Kidney (tissue), 14 donors: ENCODE measurements around the gene CCDC69. TPM values are rescaled to one million over a fixed set of nuclear protein-coding genes. Genes with fewer than 3 reads are reported as not detected.

Source experiments
- DNase-seq, 5 donors: peaks; one replicate each; pipeline ENCODE4 v3.0.0-alpha.2; 2013 to 2020
- FAIRE-seq: peaks from 2 replicates; lab custom pipeline; 2012; peaks lifted over from hg19 to GRCh38; lab: Jason Lieb, UNC
- H3K27ac ChIP-seq, 2 donors: one replicate each; pipeline ENCODE4 v1.7.0; 2013; ENCODE audit warnings: low read depth in 2 of 2, low read length in 2 of 2, inconsistent platforms in 1 of 2
- H3K27me3 ChIP-seq: one replicate; pipeline ENCODE4 v1.7.1; 2013; ENCODE audit warnings: low read length, inconsistent platforms; ENCODE audit not compliant: control insufficient read depth, insufficient read depth
- H3K36me3 ChIP-seq, 3 donors: one replicate each; pipeline versions ENCODE4 v1.7.0 to v1.7.1; 2013; ENCODE audit warnings: low read length in 3 of 3, control low read depth in 1 of 3, inconsistent platforms in 1 of 3; ENCODE audit not compliant: insufficient read depth in 3 of 3, control insufficient read depth in 2 of 3
- H3K4me1 ChIP-seq, 3 donors: one replicate each; pipeline versions ENCODE4 v1.7.0 to v1.7.1; 2013; ENCODE audit warnings: low read length in 3 of 3, inconsistent platforms in 1 of 3, low read depth in 1 of 3; ENCODE audit not compliant: control insufficient read depth in 2 of 3, insufficient read depth in 2 of 3
- H3K4me3 ChIP-seq, 3 donors: one replicate each; pipeline versions ENCODE4 v1.7.0 to v1.8.1; 2013; ENCODE audit warnings: low read length in 3 of 3, control low read depth in 1 of 3, inconsistent platforms in 1 of 3
- H3K9ac ChIP-seq, 3 donors: one replicate each; pipeline versions ENCODE4 v1.7.0 to v1.7.1; 2013; ENCODE audit warnings: low read length in 3 of 3, control low read depth in 1 of 3, inconsistent platforms in 1 of 3
- H3K9me3 ChIP-seq, 3 donors: one replicate each; pipeline versions ENCODE4 v1.7.0 to v1.7.1; 2013; ENCODE audit warnings: low read length in 3 of 3, control low read depth in 1 of 3, inconsistent platforms in 1 of 3; ENCODE audit not compliant: control insufficient read depth in 2 of 3, insufficient read depth in 1 of 3
- intact Hi-C: fragments of 100-400 bp; cut with DNase I; formaldehyde crosslinking; loops from one replicate; pipeline ENCODE4 v1.11.1; 2022
- polyA plus RNA-seq: library from polyadenylated mRNA; stranded (reverse); fragments of 350-450 nt; fragmentation: Illumina TruSeq; extraction: RNeasy Lipid Tissue Mini Kit (QIAGEN cat#74804); gene quantifications from one replicate; pipeline ENCODE4 v1.2.3, GENCODE V29; 2014; ENCODE audit warnings: low read depth, low replicate concordance; ENCODE audit not compliant: insufficient read depth
- total RNA-seq: library from RNA; stranded (reverse); fragmentation: NEBNext Ultra II Directional; extraction: Animal tissue kit (Norgen Biotek cat#: 25700); gene quantifications from one replicate; pipeline ENCODE4 v1.2.1, GENCODE V29; 2021
- TF ChIP-seq, protein P1 (sequence below): IDR thresholded peaks from 3 replicates; pipeline ENCODE4 v1.5.1; 2012; ENCODE audit warnings: mild to moderate bottlenecking, moderate library complexity, borderline replicate concordance; ENCODE audit not compliant: insufficient read depth; ENCODE audit errors: extremely low read depth
- donor health status: control.
- donor health status: control.
- donor health status: control.
- donor health status: control.
- donor health status: control.
- donor health status: DM: yes; HTN: yes; CAD: no.
- donor health status: Normal renal cell carcinoma (clear cell type).

The CCDC69 gene
- total and polyA plus RNA-seq, 2 donors from 2014 or later: 11.1 to 22.8 TPM

DNA sequence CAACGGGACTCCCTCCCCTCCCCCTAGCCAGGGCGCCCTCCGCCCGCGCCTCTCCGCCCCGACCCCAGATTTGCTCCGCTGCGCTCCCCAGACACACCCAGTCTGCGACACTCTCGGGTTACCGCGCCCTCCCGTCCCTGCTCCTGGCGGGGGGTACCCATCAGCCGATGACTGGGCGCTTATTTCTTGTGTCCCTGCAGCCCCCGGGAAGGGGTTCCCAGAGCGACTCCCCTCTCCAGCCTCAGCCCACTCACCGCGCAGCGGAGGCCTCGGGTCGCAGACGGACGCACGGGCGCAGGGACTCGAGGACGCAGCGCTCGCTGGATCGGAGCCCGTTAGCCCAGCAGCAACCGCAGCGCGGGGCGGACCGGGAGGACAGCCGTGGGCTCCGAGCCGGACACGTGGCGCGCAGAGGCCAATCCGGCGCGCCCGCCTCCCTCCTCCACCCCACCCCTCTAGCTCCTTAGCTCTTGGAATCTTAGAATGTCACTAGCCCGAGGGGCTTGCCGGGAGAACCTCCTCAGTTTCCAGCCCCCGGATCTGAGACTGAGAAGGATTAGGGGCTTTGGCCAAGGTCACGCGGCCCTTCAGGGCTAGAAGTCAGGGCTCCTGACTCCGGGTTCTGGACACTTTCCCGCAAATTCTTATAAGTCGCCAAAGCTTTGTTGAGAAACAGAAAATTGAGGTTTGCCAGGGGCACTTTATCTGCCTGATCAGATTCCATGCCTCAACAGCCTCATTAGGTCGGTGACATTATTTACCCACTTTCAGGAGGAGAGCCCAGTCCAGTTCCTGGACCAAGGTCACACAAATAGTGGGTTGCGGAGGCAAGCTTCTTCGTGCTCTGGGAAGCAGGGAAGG is 66.2 kb downstream of the CCDC69 start, which contains the start of gene ANXA6:
ANXA6 (minus strand) TSS at position 354 of the 861 bp plus-strand sequence. CDS start 9,878 bp downstream, outside the sequence.
- no peaks in the 10 kb centered on the region for H3K9me3 ChIP-seq
- intact Hi-C loops: no loop called here
- peak; percentile 84 to 96 (median 94) for DNase-seq
- H3K27me3 ChIP-seq: no peaks in the 10 kb centered on the region
- H3K36me3 ChIP-seq: no peaks in the 10 kb centered on the region
- peak within 1 kb of the TSS; percentile 40 to 91 (median 72) for H3K9ac ChIP-seq
- TF ChIP-seq, protein P1, sequence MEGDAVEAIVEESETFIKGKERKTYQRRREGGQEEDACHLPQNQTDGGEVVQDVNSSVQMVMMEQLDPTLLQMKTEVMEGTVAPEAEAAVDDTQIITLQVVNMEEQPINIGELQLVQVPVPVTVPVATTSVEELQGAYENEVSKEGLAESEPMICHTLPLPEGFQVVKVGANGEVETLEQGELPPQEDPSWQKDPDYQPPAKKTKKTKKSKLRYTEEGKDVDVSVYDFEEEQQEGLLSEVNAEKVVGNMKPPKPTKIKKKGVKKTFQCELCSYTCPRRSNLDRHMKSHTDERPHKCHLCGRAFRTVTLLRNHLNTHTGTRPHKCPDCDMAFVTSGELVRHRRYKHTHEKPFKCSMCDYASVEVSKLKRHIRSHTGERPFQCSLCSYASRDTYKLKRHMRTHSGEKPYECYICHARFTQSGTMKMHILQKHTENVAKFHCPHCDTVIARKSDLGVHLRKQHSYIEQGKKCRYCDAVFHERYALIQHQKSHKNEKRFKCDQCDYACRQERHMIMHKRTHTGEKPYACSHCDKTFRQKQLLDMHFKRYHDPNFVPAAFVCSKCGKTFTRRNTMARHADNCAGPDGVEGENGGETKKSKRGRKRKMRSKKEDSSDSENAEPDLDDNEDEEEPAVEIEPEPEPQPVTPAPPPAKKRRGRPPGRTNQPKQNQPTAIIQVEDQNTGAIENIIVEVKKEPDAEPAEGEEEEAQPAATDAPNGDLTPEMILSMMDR: peak; percentile 12
- peak within 1 kb of the TSS; percentile 77 to 90 for H3K27ac ChIP-seq
- peaks cover 0 to 22% (median 18%) of the 10 kb centered on the region in 3 donors for H3K4me1 ChIP-seq
- no peak for FAIRE-seq
- H3K4me3 ChIP-seq: peak within 1 kb of the TSS; percentile 56 to 78 (median 64)

DNA sequence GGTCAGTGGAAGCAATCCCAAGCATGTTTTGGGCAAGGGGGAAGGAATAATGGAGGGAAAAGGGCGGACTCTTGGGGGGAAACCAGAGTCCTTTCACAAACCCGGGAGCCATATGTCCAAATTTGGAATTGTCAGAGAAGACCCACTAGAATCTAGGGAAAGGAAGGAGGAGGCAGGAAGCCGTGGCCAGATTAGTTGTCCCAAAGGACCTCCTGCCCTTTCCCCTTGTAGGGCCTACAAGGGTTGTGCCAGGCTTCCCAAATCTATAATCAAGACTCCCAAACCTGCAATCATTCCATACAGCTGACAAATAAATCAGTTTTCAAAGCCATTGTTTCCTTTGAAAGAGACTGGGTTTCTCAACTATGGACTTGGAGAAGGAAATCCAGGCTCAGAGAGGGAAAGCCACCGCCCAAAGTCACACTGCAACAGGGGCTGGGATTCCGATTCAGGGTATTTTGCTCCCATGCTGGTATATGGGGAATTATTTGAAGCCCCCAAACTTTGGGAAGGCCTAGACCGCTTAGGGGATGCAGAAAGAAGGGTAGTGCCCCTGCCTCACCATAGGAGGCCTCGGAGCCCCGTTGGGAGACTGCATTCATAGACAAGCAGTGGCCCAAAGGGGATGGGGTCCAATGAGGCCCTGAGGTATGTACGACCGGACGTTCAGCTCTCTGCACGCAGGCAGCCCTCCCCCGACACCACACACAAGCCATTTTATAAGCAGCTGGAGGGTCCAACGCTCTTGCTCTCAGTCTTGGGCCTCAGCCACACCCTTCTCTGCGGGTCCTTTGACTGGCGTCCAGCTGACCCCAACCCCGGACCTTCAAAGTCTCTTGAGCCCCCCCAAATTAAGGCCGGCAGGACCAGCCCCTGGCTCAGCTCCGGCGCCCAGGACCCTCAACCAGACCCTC is 67.1 kb downstream of the CCDC69 start:
- peaks cover 0 to 28% (median 18%) of the 10 kb centered on the region in 3 donors for H3K4me1 ChIP-seq
- H3K27me3 ChIP-seq: no peaks in the 10 kb centered on the region
- no peaks in the 10 kb centered on the region for H3K9me3 ChIP-seq
- TF ChIP-seq, protein P1: no peak
- peak overlapping the region; percentile 56 to 78 (median 64) for H3K4me3 ChIP-seq
- no peak for FAIRE-seq
- peak in 3 of 5 donors; percentile 36 to 61 (median 46) for DNase-seq
- intact Hi-C loops: no loop called here
- no peaks in the 10 kb centered on the region for H3K36me3 ChIP-seq
- H3K9ac ChIP-seq: peak overlapping the region; percentile 19 to 72 (median 56)
- peak overlapping the region; percentile 77 to 90 for H3K27ac ChIP-seq

DNA sequence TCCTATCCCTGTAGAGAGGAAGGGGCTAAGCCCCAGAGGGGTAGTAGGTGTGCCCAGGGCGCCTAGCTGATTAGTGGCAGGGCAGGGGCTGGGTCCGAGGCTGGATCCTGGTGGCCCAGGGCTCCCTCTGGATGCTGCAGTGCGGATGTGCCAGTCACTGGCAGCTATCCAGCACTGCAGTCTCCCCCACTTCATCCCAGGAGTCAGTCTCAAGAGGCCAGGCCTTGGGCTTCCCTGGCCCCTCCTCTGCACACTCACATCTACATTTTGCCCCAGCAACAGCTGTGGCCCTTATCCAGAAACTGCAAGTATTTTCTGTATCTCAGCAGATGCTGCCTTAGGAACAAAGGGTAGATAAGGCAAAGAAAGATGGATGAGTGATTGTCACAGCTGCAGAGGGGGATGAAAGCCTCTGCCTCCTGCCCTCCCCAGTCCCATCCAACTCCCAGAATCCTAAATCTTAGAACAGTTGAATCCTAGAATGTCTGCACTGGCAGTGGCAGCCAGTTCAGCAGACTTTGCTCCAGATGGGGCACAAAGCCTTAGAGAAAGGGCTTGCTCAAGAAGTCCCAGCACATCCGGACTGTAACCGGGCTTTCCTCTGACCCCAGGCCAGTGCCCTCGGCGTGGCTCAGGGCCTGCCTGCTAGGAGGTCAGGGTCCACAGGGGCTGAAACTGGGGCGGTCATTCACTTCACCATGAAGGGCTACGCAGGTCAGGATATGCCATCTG is 68.0 kb downstream of the CCDC69 start:
- intact Hi-C loops: no loop called here
- H3K9ac ChIP-seq: peak overlapping the region in 2 of 3 donors; percentile 26 to 72
- TF ChIP-seq, protein P1: no peak
- FAIRE-seq (no peak), DNase-seq (peak; percentile 27 to 83 (median 48))
- H3K27me3 ChIP-seq: no peaks in the 10 kb centered on the region
- peak overlapping the region; percentile 77 to 90 for H3K27ac ChIP-seq
- H3K4me3 ChIP-seq: peak overlapping the region in 2 of 3 donors; percentile 64 to 78
- no peaks in the 10 kb centered on the region for H3K36me3 ChIP-seq
- no peaks in the 10 kb centered on the region for H3K9me3 ChIP-seq
- H3K4me1 ChIP-seq: peaks cover 2 to 36% (median 23%) of the 10 kb centered on the region in 3 donors
